GM12878 (cell line): Measurements from ENCODE around the gene LDLRAD3. TPM values are rescaled to one million over a fixed set of nuclear protein-coding genes. Genes with fewer than 3 reads are reported as not detected.

Experiments used
- CHD4 ChIP-seq: fragments of 200-600 bp; sonication (generic); IDR thresholded peaks from 2 replicates; pipeline ENCODE4 v1.6.1; 2016; ENCODE audit warnings: mild to moderate bottlenecking
- HDAC6 ChIP-seq: fragments of 200-600 bp; sonication (generic); IDR thresholded peaks from one replicate; pipeline ENCODE4 v1.8.0; 2017; ENCODE audit warnings: antibody characterized with exemption; ENCODE audit not compliant: unreplicated experiment
- STAT3 ChIP-seq: IDR thresholded peaks from 2 replicates; pipeline ENCODE4 v1.6.1; 2011; ENCODE audit warnings: low read depth, low read length, improper control_type of control experiment
- polyA plus RNA-seq, 11 experiments: library from polyadenylated mRNA; depleted of rRNA in 4 of 11; unstranded in 6 of 11; stranded (reverse) in 5 of 11; fragments of >200 nt; fragmentation: Nextera tagmentation in 4 of 11; fragmentation: Illumina TruSeq in 1 of 11; extraction: Ambion mirVana in 4 of 11; extraction: Trizol in 1 of 11; gene quantifications; 1 replicate in 1 of 11; 2 replicates in 10 of 11; pipeline versions ENCODE4 v1.2.1 to v1.2.3, GENCODE V29; 2011 to 2016; ENCODE audit warnings: inconsistent platforms in 2 of 11, missing spikeins in 2 of 11, low read depth in 1 of 11
- total RNA-seq, 4 experiments: library from RNA; depleted of rRNA in 3 of 4; stranded (reverse); fragments of >200 nt in 3 of 4; fragmentation: Illumina TruSeq in 1 of 4; extraction: Trizol in 1 of 4; gene quantifications; 2 replicates each; pipeline versions ENCODE4 v1.2.1 to v1.2.3, GENCODE V29; 2013 to 2021
- TF ChIP-seq, protein P1 (sequence below): fragments of 450-650 bp; conservative IDR thresholded peaks from 2 replicates; pipeline ENCODE4 v1.6.1; 2017; ENCODE audit warnings: mild to moderate bottlenecking, moderate library complexity
- TF ChIP-seq, protein P2 (sequence below): fragments of 450-650 bp; IDR thresholded peaks from 2 replicates; pipeline ENCODE4 v1.6.1; 2014; ENCODE audit warnings: mild to moderate bottlenecking
- TF ChIP-seq, protein P3 (sequence below): IDR thresholded peaks from 2 replicates; pipeline ENCODE4 v1.6.1; 2012; ENCODE audit warnings: low read length, inconsistent platforms
- TF ChIP-seq, protein P4 (sequence below): IDR thresholded peaks from 2 replicates; pipeline ENCODE4 v1.6.1; 2011; ENCODE audit warnings: low read depth, mild to moderate bottlenecking, low read length, moderate library complexity, borderline replicate concordance; ENCODE audit errors: extremely low read depth
- TF ChIP-seq, protein P5 (sequence below): fragments of 150-350 bp; IDR thresholded peaks from 2 replicates; pipeline ENCODE4 v1.6.1; 2016; ENCODE audit warnings: low read depth, low read length

LDLRAD3 gene
- total and polyA plus RNA-seq, 10 of the 15 experiments (the other 5 are each of a cell fraction or from before 2014, with no cell fraction given), result 2.5 to 17.2 (median 10.7) TPM

DNA sequence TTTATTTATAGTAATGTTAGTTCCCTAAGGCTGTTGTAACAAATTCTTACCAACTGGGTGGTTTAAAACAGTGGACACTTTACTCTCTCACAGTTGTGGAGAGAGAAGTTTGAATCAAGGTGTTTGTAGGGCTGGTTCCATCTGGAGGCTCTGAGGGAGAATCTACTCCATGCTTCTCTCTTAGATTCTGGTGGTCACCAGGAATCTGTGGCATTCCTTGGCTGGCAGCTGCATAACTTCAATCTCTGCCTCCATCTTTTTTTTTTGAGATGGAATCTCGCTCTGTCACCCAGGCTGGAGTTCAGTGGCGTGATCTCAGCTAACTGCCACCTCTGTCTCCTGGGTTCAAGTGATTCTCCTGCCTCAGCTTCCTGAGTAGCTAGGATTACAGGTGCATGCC, 46.3 kb downstream of the LDLRAD3 start (continued):
- TF ChIP-seq, protein P1, sequence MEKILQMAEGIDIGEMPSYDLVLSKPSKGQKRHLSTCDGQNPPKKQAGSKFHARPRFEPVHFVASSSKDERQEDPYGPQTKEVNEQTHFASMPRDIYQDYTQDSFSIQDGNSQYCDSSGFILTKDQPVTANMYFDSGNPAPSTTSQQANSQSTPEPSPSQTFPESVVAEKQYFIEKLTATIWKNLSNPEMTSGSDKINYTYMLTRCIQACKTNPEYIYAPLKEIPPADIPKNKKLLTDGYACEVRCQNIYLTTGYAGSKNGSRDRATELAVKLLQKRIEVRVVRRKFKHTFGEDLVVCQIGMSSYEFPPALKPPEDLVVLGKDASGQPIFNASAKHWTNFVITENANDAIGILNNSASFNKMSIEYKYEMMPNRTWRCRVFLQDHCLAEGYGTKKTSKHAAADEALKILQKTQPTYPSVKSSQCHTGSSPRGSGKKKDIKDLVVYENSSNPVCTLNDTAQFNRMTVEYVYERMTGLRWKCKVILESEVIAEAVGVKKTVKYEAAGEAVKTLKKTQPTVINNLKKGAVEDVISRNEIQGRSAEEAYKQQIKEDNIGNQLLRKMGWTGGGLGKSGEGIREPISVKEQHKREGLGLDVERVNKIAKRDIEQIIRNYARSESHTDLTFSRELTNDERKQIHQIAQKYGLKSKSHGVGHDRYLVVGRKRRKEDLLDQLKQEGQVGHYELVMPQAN, result no peak
- TF ChIP-seq, protein P2, sequence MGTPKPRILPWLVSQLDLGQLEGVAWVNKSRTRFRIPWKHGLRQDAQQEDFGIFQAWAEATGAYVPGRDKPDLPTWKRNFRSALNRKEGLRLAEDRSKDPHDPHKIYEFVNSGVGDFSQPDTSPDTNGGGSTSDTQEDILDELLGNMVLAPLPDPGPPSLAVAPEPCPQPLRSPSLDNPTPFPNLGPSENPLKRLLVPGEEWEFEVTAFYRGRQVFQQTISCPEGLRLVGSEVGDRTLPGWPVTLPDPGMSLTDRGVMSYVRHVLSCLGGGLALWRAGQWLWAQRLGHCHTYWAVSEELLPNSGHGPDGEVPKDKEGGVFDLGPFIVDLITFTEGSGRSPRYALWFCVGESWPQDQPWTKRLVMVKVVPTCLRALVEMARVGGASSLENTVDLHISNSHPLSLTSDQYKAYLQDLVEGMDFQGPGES, result no peak
- TF ChIP-seq HDAC6, result no peak
- no peak for TF ChIP-seq STAT3
- no peak for TF ChIP-seq CHD4
- TF ChIP-seq, protein P3, sequence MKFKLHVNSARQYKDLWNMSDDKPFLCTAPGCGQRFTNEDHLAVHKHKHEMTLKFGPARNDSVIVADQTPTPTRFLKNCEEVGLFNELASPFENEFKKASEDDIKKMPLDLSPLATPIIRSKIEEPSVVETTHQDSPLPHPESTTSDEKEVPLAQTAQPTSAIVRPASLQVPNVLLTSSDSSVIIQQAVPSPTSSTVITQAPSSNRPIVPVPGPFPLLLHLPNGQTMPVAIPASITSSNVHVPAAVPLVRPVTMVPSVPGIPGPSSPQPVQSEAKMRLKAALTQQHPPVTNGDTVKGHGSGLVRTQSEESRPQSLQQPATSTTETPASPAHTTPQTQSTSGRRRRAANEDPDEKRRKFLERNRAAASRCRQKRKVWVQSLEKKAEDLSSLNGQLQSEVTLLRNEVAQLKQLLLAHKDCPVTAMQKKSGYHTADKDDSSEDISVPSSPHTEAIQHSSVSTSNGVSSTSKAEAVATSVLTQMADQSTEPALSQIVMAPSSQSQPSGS, result no peak
- TF ChIP-seq, protein P4, sequence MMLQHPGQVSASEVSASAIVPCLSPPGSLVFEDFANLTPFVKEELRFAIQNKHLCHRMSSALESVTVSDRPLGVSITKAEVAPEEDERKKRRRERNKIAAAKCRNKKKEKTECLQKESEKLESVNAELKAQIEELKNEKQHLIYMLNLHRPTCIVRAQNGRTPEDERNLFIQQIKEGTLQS, result no peak
- TF ChIP-seq, protein P5, sequence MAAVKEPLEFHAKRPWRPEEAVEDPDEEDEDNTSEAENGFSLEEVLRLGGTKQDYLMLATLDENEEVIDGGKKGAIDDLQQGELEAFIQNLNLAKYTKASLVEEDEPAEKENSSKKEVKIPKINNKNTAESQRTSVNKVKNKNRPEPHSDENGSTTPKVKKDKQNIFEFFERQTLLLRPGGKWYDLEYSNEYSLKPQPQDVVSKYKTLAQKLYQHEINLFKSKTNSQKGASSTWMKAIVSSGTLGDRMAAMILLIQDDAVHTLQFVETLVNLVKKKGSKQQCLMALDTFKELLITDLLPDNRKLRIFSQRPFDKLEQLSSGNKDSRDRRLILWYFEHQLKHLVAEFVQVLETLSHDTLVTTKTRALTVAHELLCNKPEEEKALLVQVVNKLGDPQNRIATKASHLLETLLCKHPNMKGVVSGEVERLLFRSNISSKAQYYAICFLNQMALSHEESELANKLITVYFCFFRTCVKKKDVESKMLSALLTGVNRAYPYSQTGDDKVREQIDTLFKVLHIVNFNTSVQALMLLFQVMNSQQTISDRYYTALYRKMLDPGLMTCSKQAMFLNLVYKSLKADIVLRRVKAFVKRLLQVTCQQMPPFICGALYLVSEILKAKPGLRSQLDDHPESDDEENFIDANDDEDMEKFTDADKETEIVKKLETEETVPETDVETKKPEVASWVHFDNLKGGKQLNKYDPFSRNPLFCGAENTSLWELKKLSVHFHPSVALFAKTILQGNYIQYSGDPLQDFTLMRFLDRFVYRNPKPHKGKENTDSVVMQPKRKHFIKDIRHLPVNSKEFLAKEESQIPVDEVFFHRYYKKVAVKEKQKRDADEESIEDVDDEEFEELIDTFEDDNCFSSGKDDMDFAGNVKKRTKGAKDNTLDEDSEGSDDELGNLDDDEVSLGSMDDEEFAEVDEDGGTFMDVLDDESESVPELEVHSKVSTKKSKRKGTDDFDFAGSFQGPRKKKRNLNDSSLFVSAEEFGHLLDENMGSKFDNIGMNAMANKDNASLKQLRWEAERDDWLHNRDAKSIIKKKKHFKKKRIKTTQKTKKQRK, result no peak
